K562 (cell line): ENCODE results near the gene CRYGB. TPM values are rescaled to one million over a fixed set of nuclear protein-coding genes. Genes with fewer than 3 reads are reported as not detected.

Experiments
- ATAC-seq: fragments of 200-7000 bp; cut with Tn5 transposase; 3 replicates; pipeline ENCODE4 v1.9.1; 2020; ENCODE audit warnings: moderate library complexity
- BruUV-seq: library from RNA; stranded (reverse); fragments of 400-500 nt; replicated peaks from 2 replicates; lab custom pipeline; 2021; lab: Mats Ljungman, UMichigan
- CTCF ChIA-PET: fragments of 300-600 bp; formaldehyde crosslinking; extraction: SDS; loops from one replicate; lab custom pipeline; 2021; ENCODE audit warnings: low intra/inter-chr PET ratio; lab: Yijun Ruan, JAX
- POLR2A ChIA-PET: fragments of 300-600, 350-650 bp; sonication (Branson Sonifier 250); formaldehyde crosslinking; extraction: SDS; loops from one replicate; lab custom pipeline; 2021; ENCODE audit warnings: antibody characterized with exemption, inconsistent platforms; lab: Yijun Ruan, JAX
- DNase-seq, 4 experiments: peaks; one replicate each; pipeline versions ENCODE4 v3.0.0 to v3.0.0-alpha.2; 2011 to 2018; ENCODE audit warnings: low spot score in 3 of 4, mixed read lengths in 3 of 4; ENCODE audit errors: extremely low read depth in 1 of 4
- FAIRE-seq: peaks from 2 replicates; lab custom pipeline; 2011; peaks lifted over from hg19 to GRCh38; lab: Jason Lieb, UNC
- H2AFZ ChIP-seq: 2 replicates; pipeline ENCODE4 v1.6.0; 2011; ENCODE audit warnings: low read depth, low read length, control low read depth, inconsistent platforms
- H3K27ac ChIP-seq: fragments of 200-600 bp; 3 replicates; pipeline ENCODE4 v1.8.0; 2011; ENCODE audit warnings: low read depth, mild to moderate bottlenecking, control low read depth, inconsistent platforms, low read length, moderate library complexity, mixed read lengths; ENCODE audit errors: extremely low read depth
- H3K27me3 ChIP-seq, 2 experiments: fragments of 300-600 bp in 1 of 2; 2 replicates in 1 of 2; 3 replicates in 1 of 2; pipeline versions ENCODE4 v1.6.0 to v1.8.0; 2011; ENCODE audit warnings: inconsistent platforms in 2 of 2, low read length in 2 of 2, mild to moderate bottlenecking in 1 of 2, mixed read lengths in 1 of 2, moderate library complexity in 1 of 2; ENCODE audit not compliant: control insufficient read depth in 2 of 2, insufficient read depth in 2 of 2
- H3K36me3 ChIP-seq: fragments of 300-600 bp; 3 replicates; pipeline ENCODE4 v1.8.0; 2011; ENCODE audit warnings: mild to moderate bottlenecking, low read length, inconsistent platforms; ENCODE audit not compliant: control insufficient read depth, insufficient read depth
- H3K4me1 ChIP-seq, 2 experiments: fragments of 200-600 bp in 1 of 2; replicated peaks in 1 of 2; 2 replicates in 1 of 2; 3 replicates in 1 of 2; pipeline versions ENCODE4 v1.5.1 to v1.8.0; 2011; ENCODE audit warnings: inconsistent platforms in 2 of 2, low read length in 2 of 2, mild to moderate bottlenecking in 1 of 2, mixed read lengths in 1 of 2, moderate library complexity in 1 of 2; ENCODE audit not compliant: control insufficient read depth in 2 of 2, insufficient read depth in 2 of 2
- H3K4me2 ChIP-seq: 2 replicates; pipeline ENCODE4 v1.6.1; 2011; ENCODE audit warnings: low read length, control low read depth, inconsistent platforms, mixed read lengths; ENCODE audit not compliant: insufficient read depth
- H3K4me3 ChIP-seq: fragments of 200-600 bp; sonication (generic), shearing (Covaris generic); 2 replicates; pipeline ENCODE4 v1.5.1; 2016; ENCODE audit warnings: control low read depth, inconsistent platforms
- H3K79me2 ChIP-seq: fragments of 200-600 bp; 3 replicates; pipeline ENCODE4 v1.8.0; 2011; ENCODE audit warnings: low read length, inconsistent platforms; ENCODE audit not compliant: control insufficient read depth, insufficient read depth
- H3K9ac ChIP-seq, 2 experiments: 2 replicates each; pipeline versions ENCODE4 v1.6.0 to v1.6.1; 2011; ENCODE audit warnings: low read depth in 2 of 2, low read length in 2 of 2, control low read depth in 1 of 2, inconsistent platforms in 1 of 2, mild to moderate bottlenecking in 1 of 2, mixed read lengths in 1 of 2; ENCODE audit not compliant: insufficient read depth in 1 of 2
- H3K9me1 ChIP-seq: one replicate; pipeline ENCODE4 v1.6.0; 2011; ENCODE audit warnings: inconsistent platforms, mild to moderate bottlenecking, low read length, moderate library complexity; ENCODE audit not compliant: control insufficient read depth, insufficient read depth
- H3K9me3 ChIP-seq: replicated peaks from 2 replicates; pipeline ENCODE4 v1.5.1; 2011; ENCODE audit warnings: low read depth, low read length, inconsistent platforms; ENCODE audit not compliant: control insufficient read depth, insufficient read depth
- H4K20me1 ChIP-seq: replicated peaks from 2 replicates; pipeline ENCODE4 v1.6.1; 2011; ENCODE audit warnings: low read length, inconsistent platforms, mixed read lengths; ENCODE audit not compliant: control insufficient read depth, insufficient read depth
- CEBPZ ChIP-seq: fragments of 150-350 bp; IDR thresholded peaks from 2 replicates; pipeline ENCODE4 v1.6.1; 2014; ENCODE audit warnings: low read depth, mild to moderate bottlenecking, low read length, borderline replicate concordance
- CREB1 ChIP-seq, 2 experiments: sonication (generic) in 1 of 2; formaldehyde crosslinking in 1 of 2; IDR thresholded peaks; 2 replicates each; pipeline versions ENCODE4 v1.6.1 to v1.8.0; 2012 to 2022; ENCODE audit warnings: inconsistent platforms in 1 of 2, mild to moderate bottlenecking in 1 of 2, missing genetic modification reagents in 1 of 2, moderate library complexity in 1 of 2
- CREB3L1 ChIP-seq: fragments of 450-650 bp; IDR thresholded peaks from 2 replicates; pipeline ENCODE4 v1.6.1; 2014; ENCODE audit warnings: low read depth, mild to moderate bottlenecking, moderate library complexity, borderline replicate concordance
- CTBP1 ChIP-seq: fragments of 450-650 bp; IDR thresholded peaks from 2 replicates; pipeline ENCODE4 v1.6.1; 2016; ENCODE audit warnings: borderline replicate concordance
- ELK3 ChIP-seq: fragments of 450-650 bp; formaldehyde crosslinking; IDR thresholded peaks from 2 replicates; pipeline ENCODE4 v1.4.0; 2020; ENCODE audit warnings: mild to moderate bottlenecking
- L3MBTL2 ChIP-seq: fragments of 450-650 bp; IDR thresholded peaks from 2 replicates; pipeline ENCODE4 v1.6.1; 2016; ENCODE audit warnings: mild to moderate bottlenecking, moderate library complexity
- NCOA2 ChIP-seq, 2 experiments: fragments of 450-650 bp; IDR thresholded peaks; 2 replicates each; pipeline ENCODE4 v1.6.1; 2018; ENCODE audit warnings: mild to moderate bottlenecking in 2 of 2, moderate library complexity in 1 of 2; ENCODE audit not compliant: partially characterized antibody in 2 of 2
- NCOR1 ChIP-seq: fragments of 450-650 bp; IDR thresholded peaks from 2 replicates; pipeline ENCODE4 v1.6.1; 2016; ENCODE audit warnings: mild to moderate bottlenecking, moderate library complexity
- NFATC3 ChIP-seq: fragments of 450-650 bp; IDR thresholded peaks from 2 replicates; pipeline ENCODE4 v1.6.1; 2017; ENCODE audit warnings: mild to moderate bottlenecking
- SMARCC2 ChIP-seq: fragments of 450-650 bp; IDR thresholded peaks from 2 replicates; pipeline ENCODE4 v1.6.1; 2017; ENCODE audit warnings: antibody characterized with exemption, moderate library complexity, mild to moderate bottlenecking, low read depth
- STAT5A ChIP-seq: IDR thresholded peaks from 2 replicates; pipeline ENCODE4 v1.6.1; 2012; ENCODE audit warnings: low read length, inconsistent platforms, borderline replicate concordance
- THAP7 ChIP-seq: fragments of 250-450 bp; sonication (Bioruptor Pico); IDR thresholded peaks from 2 replicates; pipeline ENCODE4 v1.5.0; 2021
- USF1 ChIP-seq: sonication (generic); formaldehyde crosslinking; IDR thresholded peaks from 2 replicates; pipeline ENCODE4 v1.9.0; 2022; ENCODE audit warnings: mild to moderate bottlenecking, missing genetic modification reagents
- ZNF668 ChIP-seq: fragments of 250-450 bp; sonication (Bioruptor Pico); IDR thresholded peaks from 2 replicates; pipeline ENCODE4 v1.8.0; 2022; ENCODE audit warnings: mild to moderate bottlenecking, inconsistent platforms
- ZNF696 ChIP-seq: fragments of 250-450 bp; sonication (Bioruptor Pico); conservative IDR thresholded peaks from 2 replicates; pipeline ENCODE4 v1.4.0; 2020; ENCODE audit warnings: mild to moderate bottlenecking, moderate library complexity
- ZNF699 ChIP-seq: fragments of 250-450 bp; sonication (Bioruptor Pico); IDR thresholded peaks from 2 replicates; pipeline ENCODE4 v1.8.0; 2021; ENCODE audit warnings: mild to moderate bottlenecking, moderate library complexity; ENCODE audit not compliant: insufficient replicate concordance
- WGBS: fragments of 100-300 bp; shearing (Covaris generic); methylation state at CpG from one replicate; pipeline ENCODE4 v1.1.6; 2016; ENCODE audit warnings: low coverage, mixed read lengths; ENCODE audit not compliant: insufficient coverage; ENCODE audit errors: missing lambda C conversion rate; 5-methylcytosine and 5-hydroxymethylcytosine counted together
- in situ Hi-C: fragments of 300-500 bp; cut with MboI; formaldehyde crosslinking; loops from 4 replicates; pipeline ENCODE4 v1.15.0; 2018; ENCODE audit warnings: inconsistent platforms, mixed read lengths
- intact Hi-C: fragments of 100-400 bp; cut with micrococcal nuclease; formaldehyde crosslinking; loops from 2 replicates; pipeline ENCODE4 v1.14.2; 2022
- polyA plus RNA-seq, 8 experiments: library from polyadenylated mRNA; depleted of rRNA in 4 of 8; stranded (reverse) in 5 of 8; unstranded in 3 of 8; fragments of >200 nt; fragmentation: Nextera tagmentation in 2 of 8; fragmentation: Illumina TruSeq in 1 of 8; extraction: Ambion mirVana in 2 of 8; extraction: Trizol in 1 of 8; gene quantifications; 2 replicates each; pipeline versions ENCODE4 v1.2.1 to v1.2.3, GENCODE V29; 2011 to 2014; ENCODE audit warnings: inconsistent platforms in 1 of 8, missing spikeins in 1 of 8
- total RNA-seq, 7 experiments: library from RNA; depleted of rRNA in 6 of 7; stranded (reverse); fragments of >200 nt in 6 of 7; fragmentation: Illumina TruSeq in 2 of 7; extraction: Trizol in 2 of 7; gene quantifications; 2 replicates each; pipeline versions ENCODE4 v1.2.1 to v1.2.3, GENCODE V29; 2011 to 2021; ENCODE audit warnings: low replicate concordance in 1 of 7

The CRYGB gene
- total and polyA plus RNA-seq, 9 of the 15 experiments (the other 6 are each of a cell fraction or from before 2014, with no cell fraction given), result not detected

- 20% methylated on average over 5 of the region's 5 CpGs for WGBS
- Histone ChIP-seq H3K9me3 (no peaks in the 10 kb centered on the region), H3K9ac (no peak overlapping the region), H3K4me1 (no peaks in the 10 kb centered on the region; a peak in 1 of 5 replicates), H3K9me1 (no peaks in the 10 kb centered on the region), H2AFZ (no peak overlapping the region), H3K4me3 (no peak overlapping the region), H3K36me3 (no peaks in the 10 kb centered on the region), H3K4me2 (no peak overlapping the region), H3K27ac (no peak overlapping the region), H4K20me1 (no peaks in the 10 kb centered on the region), H3K79me2 (no peaks in the 10 kb centered on the region), H3K27me3 (no peaks in the 10 kb centered on the region)
- ATAC-seq (no peak), FAIRE-seq (no peak), DNase-seq (no peak)
- intact Hi-C loops, result no loop called here
- in situ Hi-C loops, result no loop called here
- ChIA-PET CTCF (interaction anchor here (0.6 kb wide), 1 partner anchor 84 kb away, joined by 3 read pairs; no protein-coding TSS in a partner anchor), POLR2A (interaction anchor here (1.0 kb wide), 1 partner anchor 28 kb away, joined by 3 read pairs; no protein-coding TSS in a partner anchor)
- no TSS peak for BruUV-seq
- TF ChIP-seq ZNF699 (CRISPR knock-in tag), result no peak
- no peak for TF ChIP-seq CEBPZ
- TF ChIP-seq CREB1 (IDR thresholded peaks at IDR 0.05), result no peak
- TF ChIP-seq CREB1 (CRISPR knock-in tag; IDR thresholded peaks at IDR 0.05), result no peak
- no peak for TF ChIP-seq L3MBTL2
- no peak for TF ChIP-seq CREB3L1
- TF ChIP-seq USF1 (CRISPR knock-in tag), result no peak
- no peak for TF ChIP-seq STAT5A
- TF ChIP-seq ZNF668 (CRISPR knock-in tag), result no peak
- no peak for TF ChIP-seq ZNF696 (CRISPR knock-in tag)
- TF ChIP-seq SMARCC2, result no peak
- TF ChIP-seq NCOR1, result no peak
- no peak for TF ChIP-seq NFATC3
- no peak for TF ChIP-seq NCOA2 (IDR thresholded peaks at IDR 0.05; ENCODE audit: partially characterized antibody in 2 of 2)
- TF ChIP-seq CTBP1, result no peak
- no peak for TF ChIP-seq ELK3 (CRISPR knock-in tag)
- no peak for TF ChIP-seq THAP7 (CRISPR knock-in tag)
Observed at GRCh38 chr2:208186465-208186864, 40.5 kb upstream of the CRYGB start.
